MCF 10A (cell line): ENCODE measurements around the gene ASH1L. TPM values are rescaled to one million over a fixed set of nuclear protein-coding genes. Genes with fewer than 3 reads are reported as not detected.

ENCODE experiments used
- BruUV-seq: library from RNA; stranded (reverse); fragments of 400-500 nt; replicated peaks from 2 replicates; lab custom pipeline; 2021; lab: Mats Ljungman, UMichigan
- CTCF ChIA-PET: fragments of 300-600 bp; sonication (Branson Sonifier 250); formaldehyde crosslinking; extraction: SDS; loops from one replicate; lab custom pipeline; 2021; ENCODE audit warnings: antibody characterized with exemption, inconsistent platforms; lab: Yijun Ruan, JAX
- POLR2A ChIA-PET: fragments of 300-600, 350-650 bp; sonication (Branson Sonifier 250); formaldehyde crosslinking; extraction: SDS; loops from one replicate; lab custom pipeline; 2020; ENCODE audit warnings: antibody characterized with exemption, inconsistent platforms; lab: Yijun Ruan, JAX
- DNase-seq: peaks from one replicate; pipeline ENCODE4 v3.0.0-alpha.2; 2018; ENCODE audit not compliant: unreplicated experiment
- H3K27ac Mint-ChIP-seq: one replicate; pipeline ENCODE4 v1.8.0; 2022; ENCODE audit warnings: mild to moderate bottlenecking, low read depth, mixed read lengths; ENCODE audit not compliant: unreplicated experiment
- H3K27me3 Mint-ChIP-seq: one replicate; pipeline ENCODE4 v1.8.0; 2022; ENCODE audit warnings: mixed read lengths; ENCODE audit not compliant: insufficient read depth, unreplicated experiment
- H3K36me3 Mint-ChIP-seq: one replicate; pipeline ENCODE4 v1.8.0; 2022; ENCODE audit warnings: mild to moderate bottlenecking, moderate library complexity, mixed read lengths; ENCODE audit not compliant: insufficient read depth, unreplicated experiment
- H3K4me1 Mint-ChIP-seq: one replicate; pipeline ENCODE4 v1.8.0; 2022; ENCODE audit warnings: mixed read lengths; ENCODE audit not compliant: insufficient read depth, unreplicated experiment
- H3K4me3 Mint-ChIP-seq: one replicate; pipeline ENCODE4 v1.8.0; 2022; ENCODE audit warnings: mild to moderate bottlenecking, moderate library complexity, mixed read lengths; ENCODE audit not compliant: unreplicated experiment
- H3K9me3 Mint-ChIP-seq: one replicate; pipeline ENCODE4 v1.8.0; 2022; ENCODE audit warnings: mixed read lengths; ENCODE audit not compliant: unreplicated experiment
- intact Hi-C: fragments of 100-400 bp; cut with micrococcal nuclease; formaldehyde crosslinking; loops from 2 replicates; pipeline ENCODE4 v1.14.1; 2022
- total RNA-seq: library from RNA; stranded (reverse); gene quantifications from 2 replicates; pipeline ENCODE4 v1.2.3, GENCODE V29; 2022
- TF ChIP-seq, protein P1 (sequence below): fragments of 200-600 bp; IDR thresholded peaks from one replicate; pipeline ENCODE4 v1.8.0; 2022; ENCODE audit warnings: antibody characterized with exemption, mild to moderate bottlenecking; ENCODE audit not compliant: unreplicated experiment

Gene ASH1L
- total RNA-seq, 1 experiment from 2014 or later, result 59.1 TPM

DNA sequence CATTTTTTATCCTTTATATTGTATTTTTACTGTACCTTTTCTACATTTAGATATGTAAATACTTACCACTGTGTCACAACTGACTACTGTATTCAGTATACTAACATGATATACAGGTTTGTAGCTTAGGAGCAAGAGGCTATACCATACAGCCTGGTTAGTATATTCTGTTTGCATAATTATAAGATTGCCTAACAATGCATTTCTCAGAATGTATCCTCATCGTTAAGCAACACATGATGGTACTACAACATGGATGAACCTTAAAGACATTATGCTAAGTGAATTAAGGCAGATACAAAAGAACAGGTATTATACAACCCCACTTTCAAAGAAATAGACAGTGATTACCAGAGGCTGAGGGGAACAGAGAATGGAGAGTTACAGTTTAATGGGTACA, 179.2 kb downstream of the ASH1L start:
- TF ChIP-seq, protein P1, sequence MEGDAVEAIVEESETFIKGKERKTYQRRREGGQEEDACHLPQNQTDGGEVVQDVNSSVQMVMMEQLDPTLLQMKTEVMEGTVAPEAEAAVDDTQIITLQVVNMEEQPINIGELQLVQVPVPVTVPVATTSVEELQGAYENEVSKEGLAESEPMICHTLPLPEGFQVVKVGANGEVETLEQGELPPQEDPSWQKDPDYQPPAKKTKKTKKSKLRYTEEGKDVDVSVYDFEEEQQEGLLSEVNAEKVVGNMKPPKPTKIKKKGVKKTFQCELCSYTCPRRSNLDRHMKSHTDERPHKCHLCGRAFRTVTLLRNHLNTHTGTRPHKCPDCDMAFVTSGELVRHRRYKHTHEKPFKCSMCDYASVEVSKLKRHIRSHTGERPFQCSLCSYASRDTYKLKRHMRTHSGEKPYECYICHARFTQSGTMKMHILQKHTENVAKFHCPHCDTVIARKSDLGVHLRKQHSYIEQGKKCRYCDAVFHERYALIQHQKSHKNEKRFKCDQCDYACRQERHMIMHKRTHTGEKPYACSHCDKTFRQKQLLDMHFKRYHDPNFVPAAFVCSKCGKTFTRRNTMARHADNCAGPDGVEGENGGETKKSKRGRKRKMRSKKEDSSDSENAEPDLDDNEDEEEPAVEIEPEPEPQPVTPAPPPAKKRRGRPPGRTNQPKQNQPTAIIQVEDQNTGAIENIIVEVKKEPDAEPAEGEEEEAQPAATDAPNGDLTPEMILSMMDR, result no peak
- Mint-ChIP-seq H3K27me3 (no peaks in the 10 kb centered on the region), H3K9me3 (no peaks in the 10 kb centered on the region), H3K36me3 (peaks cover 55% of the 10 kb centered on the region), H3K27ac (no peak overlapping the region), H3K4me3 (no peak overlapping the region), H3K4me1 (peaks cover 6% of the 10 kb centered on the region)
- POLR2A ChIA-PET, result interaction anchor here (1.0 kb wide), 1 partner anchor 45 kb away, joined by 4 read pairs; no protein-coding TSS in a partner anchor
- intact Hi-C loops, result no loop called here
- BruUV-seq, result no TSS peak
- DNase-seq, result no peak
- CTCF ChIA-PET, result interaction anchor here (0.6 to 0.9 kb wide), 2 partner anchors 29 to 147 kb away, joined by 4 read pairs; no protein-coding TSS in a partner anchor

DNA sequence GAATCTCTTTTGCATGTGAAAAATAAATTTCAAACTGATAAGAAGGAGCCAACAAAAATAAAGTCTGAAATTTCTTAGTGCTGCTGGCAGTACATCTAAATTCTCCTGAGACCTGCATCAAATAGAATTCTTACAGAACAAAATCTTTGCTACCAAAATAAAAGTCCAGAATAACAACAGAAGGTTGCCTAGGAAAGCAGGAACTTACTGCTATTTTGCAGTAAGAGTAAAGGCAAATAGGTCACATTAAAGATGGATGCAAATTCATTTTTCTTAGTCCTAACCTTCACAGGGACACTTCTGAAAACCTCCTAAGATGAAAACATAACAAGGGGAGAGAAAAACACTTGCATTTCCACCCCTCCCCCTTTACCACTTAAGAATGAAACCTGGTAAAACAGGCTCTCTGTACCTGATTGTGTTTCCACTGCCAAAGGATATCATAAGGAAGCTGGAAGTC, 182.9 kb downstream of the ASH1L start:
- DNase-seq, result peak; percentile 27
- POLR2A ChIA-PET, result interaction anchor here (0.6 kb wide), 1 partner anchor 212 kb away, joined by 3 read pairs; no protein-coding TSS in a partner anchor
- Mint-ChIP-seq H3K27ac (peak overlapping the region; percentile 23), H3K36me3 (peaks cover 70% of the 10 kb centered on the region), H3K4me3 (no peak overlapping the region), H3K27me3 (no peaks in the 10 kb centered on the region), H3K9me3 (no peaks in the 10 kb centered on the region), H3K4me1 (peaks cover 6% of the 10 kb centered on the region)
- intact Hi-C loops, result no loop called here
- TF ChIP-seq, protein P1, result no peak
- CTCF ChIA-PET, result interaction anchor here (1.1 kb wide), 2 partner anchors 18 to 125 kb away, joined by 3 to 7 read pairs; no protein-coding TSS in a partner anchor
- no TSS peak for BruUV-seq

DNA sequence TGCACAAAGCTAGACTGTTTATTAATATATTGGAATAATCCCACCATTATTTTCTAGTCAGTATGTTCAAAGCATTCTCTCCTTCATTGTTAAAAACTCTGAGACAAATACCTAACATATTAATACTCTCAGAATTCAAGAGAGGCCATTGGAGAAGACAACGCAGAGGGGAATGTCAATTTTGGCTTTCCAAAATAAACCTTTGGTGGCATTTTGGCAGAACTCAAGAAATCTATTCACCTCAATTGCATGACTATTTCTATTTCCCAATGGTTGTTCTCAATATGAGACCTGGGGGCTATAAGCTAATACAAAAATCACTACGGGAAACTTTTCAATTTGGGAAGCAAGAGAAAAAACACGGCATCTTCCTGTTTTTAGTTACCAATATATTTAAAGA, 183.4 kb downstream of the ASH1L start:
- CTCF ChIA-PET, result interaction anchor here (1.1 kb wide), 2 partner anchors 17 to 125 kb away, joined by 3 to 7 read pairs; no protein-coding TSS in a partner anchor
- Mint-ChIP-seq H3K4me3 (no peak overlapping the region), H3K9me3 (no peaks in the 10 kb centered on the region), H3K36me3 (peaks cover 75% of the 10 kb centered on the region), H3K27ac (peak overlapping the region; percentile 23), H3K27me3 (no peaks in the 10 kb centered on the region), H3K4me1 (peaks cover 6% of the 10 kb centered on the region)
- no peak for DNase-seq
- intact Hi-C loops, result no loop called here
- POLR2A ChIA-PET, result interaction anchor here (1.2 kb wide), 1 partner anchor 12 kb away, joined by 5 read pairs; no protein-coding TSS in a partner anchor
- TF ChIP-seq, protein P1, result no peak
- BruUV-seq, result no TSS peak

DNA sequence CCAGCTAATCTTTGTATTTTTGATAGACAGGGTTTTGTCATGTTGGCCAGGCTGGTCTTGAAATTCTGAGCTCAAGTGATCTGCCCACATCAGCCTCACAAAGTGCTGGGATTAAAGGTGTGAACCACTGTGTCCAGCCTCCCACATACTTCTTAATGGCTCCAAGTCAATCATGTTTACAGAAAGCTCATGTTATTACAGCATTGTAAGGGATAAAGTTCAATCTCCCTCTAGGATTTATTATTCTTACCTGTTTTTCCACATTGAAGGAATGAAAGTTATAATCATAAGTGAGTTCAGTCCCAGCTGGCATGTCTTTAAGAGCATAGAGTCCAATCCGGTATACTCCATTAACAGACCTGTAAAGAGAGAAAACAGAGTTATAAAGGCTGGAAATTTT, 202.6 kb downstream of the ASH1L start:
- no TSS peak for BruUV-seq
- no peaks in the 10 kb centered on the region for H3K9me3 Mint-ChIP-seq
- H3K36me3 Mint-ChIP-seq, result peaks cover 85% of the 10 kb centered on the region
- no peak for DNase-seq
- no peaks in the 10 kb centered on the region for H3K4me1 Mint-ChIP-seq
- intact Hi-C loops, result no loop called here
- H3K27ac Mint-ChIP-seq, result no peak overlapping the region
- ChIA-PET CTCF (interaction anchor here (0.8 to 1.4 kb wide), 3 partner anchors 10 to 110 kb away, joined by 3 to 5 read pairs (median 3); no protein-coding TSS in a partner anchor), POLR2A (no interaction called here)
- TF ChIP-seq, protein P1, result no peak
- no peaks in the 10 kb centered on the region for H3K27me3 Mint-ChIP-seq
- H3K4me3 Mint-ChIP-seq, result no peak overlapping the region
